Thoracic aorta (tissue), 2 donors: ENCODE measurements around the gene ACOT13. TPM values are rescaled to one million over a fixed set of nuclear protein-coding genes. Genes with fewer than 3 reads are reported as not detected.
"Not testable (repeated sequence)": the region's sequence is repeated elsewhere in the genome, so short reads cannot be mapped to it uniquely, and the experiment has no call there.

Experiments used
- ATAC-seq: fragments of 150-250 bp; one replicate; pipeline ENCODE4 v1.8.0; 2017; ENCODE audit warnings: low read depth; ENCODE audit not compliant: insufficient number of reproducible peaks, low FRiP score
- DNase-seq: peaks from one replicate; pipeline ENCODE4 v3.0.0-alpha.2; 2020; ENCODE audit warnings: low spot score
- H3K27ac ChIP-seq, 2 donors: fragments of 200-600 bp; sonication (generic); 1 replicate in 1 of 2; 2 replicates in 1 of 2; pipeline ENCODE4 v1.5.1; 2016; ENCODE audit warnings: mild to moderate bottlenecking in 2 of 2, moderate library complexity in 2 of 2
- H3K27me3 ChIP-seq: fragments of 200-600 bp; sonication (generic); replicated peaks from 2 replicates; pipeline ENCODE4 v1.6.0; 2016; ENCODE audit warnings: mild to moderate bottlenecking; ENCODE audit not compliant: insufficient read depth
- H3K36me3 ChIP-seq: fragments of 200-600 bp; sonication (generic); one replicate; pipeline ENCODE4 v1.5.1; 2016
- H3K4me1 ChIP-seq, 2 donors: fragments of 200-600 bp; sonication (generic); 1 replicate in 1 of 2; 2 replicates in 1 of 2; pipeline versions ENCODE4 v1.5.1 to v1.6.0; 2016; ENCODE audit warnings: low read depth in 2 of 2, mild to moderate bottlenecking in 1 of 2; ENCODE audit not compliant: control insufficient read depth in 1 of 2
- H3K4me3 ChIP-seq: fragments of 200-600 bp; sonication (generic); 2 replicates; pipeline ENCODE4 v1.5.1; 2016; ENCODE audit warnings: mild to moderate bottlenecking
- H3K9me3 ChIP-seq: fragments of 200-600 bp; sonication (generic); 2 replicates; pipeline ENCODE4 v1.5.1; 2016
- total RNA-seq, 2 donors: library from RNA; depleted of rRNA; stranded (reverse); fragments of >200 nt; gene quantifications; one replicate each; pipeline versions ENCODE4 v1.1.0 to v1.2.3, GENCODE V29; 2016
- TF ChIP-seq, protein P1 (sequence below): fragments of 200-600 bp; sonication (generic); IDR thresholded peaks from one replicate; pipeline ENCODE4 v1.5.1; 2019; ENCODE audit warnings: antibody characterized with exemption

Gene ACOT13
- total RNA-seq, 2 donors from 2014 or later = 2.5 to 5.8 TPM

DNA sequence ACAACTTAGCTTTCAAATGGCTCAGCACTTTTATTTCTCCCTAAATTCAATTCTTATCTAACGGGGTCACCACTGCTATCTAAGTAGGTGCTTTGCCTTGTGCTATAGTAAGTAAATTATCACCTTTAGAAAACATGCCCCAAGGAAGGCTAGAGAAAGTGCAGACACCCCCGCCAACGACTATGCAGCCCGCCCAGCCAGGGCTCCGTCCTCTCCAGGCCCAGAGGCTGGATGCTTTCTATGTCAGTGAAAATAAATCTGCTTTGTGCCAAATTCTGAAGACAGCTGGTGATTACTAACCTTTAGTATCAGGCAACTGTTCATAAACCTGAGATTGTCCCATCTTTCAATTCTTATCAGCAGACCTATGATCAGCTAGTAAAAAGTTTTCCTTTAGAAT lies 35.2 kb upstream of the ACOT13 start:
- H3K9me3 ChIP-seq = no peaks in the 10 kb centered on the region
- no peaks in the 10 kb centered on the region for H3K27me3 ChIP-seq
- H3K4me1 ChIP-seq = no peaks in the 10 kb centered on the region
- H3K27ac ChIP-seq = no peak overlapping the region
- no peaks in the 10 kb centered on the region for H3K36me3 ChIP-seq
- ATAC-seq = no peak
- no peak overlapping the region for H3K4me3 ChIP-seq
- TF ChIP-seq, protein P1, sequence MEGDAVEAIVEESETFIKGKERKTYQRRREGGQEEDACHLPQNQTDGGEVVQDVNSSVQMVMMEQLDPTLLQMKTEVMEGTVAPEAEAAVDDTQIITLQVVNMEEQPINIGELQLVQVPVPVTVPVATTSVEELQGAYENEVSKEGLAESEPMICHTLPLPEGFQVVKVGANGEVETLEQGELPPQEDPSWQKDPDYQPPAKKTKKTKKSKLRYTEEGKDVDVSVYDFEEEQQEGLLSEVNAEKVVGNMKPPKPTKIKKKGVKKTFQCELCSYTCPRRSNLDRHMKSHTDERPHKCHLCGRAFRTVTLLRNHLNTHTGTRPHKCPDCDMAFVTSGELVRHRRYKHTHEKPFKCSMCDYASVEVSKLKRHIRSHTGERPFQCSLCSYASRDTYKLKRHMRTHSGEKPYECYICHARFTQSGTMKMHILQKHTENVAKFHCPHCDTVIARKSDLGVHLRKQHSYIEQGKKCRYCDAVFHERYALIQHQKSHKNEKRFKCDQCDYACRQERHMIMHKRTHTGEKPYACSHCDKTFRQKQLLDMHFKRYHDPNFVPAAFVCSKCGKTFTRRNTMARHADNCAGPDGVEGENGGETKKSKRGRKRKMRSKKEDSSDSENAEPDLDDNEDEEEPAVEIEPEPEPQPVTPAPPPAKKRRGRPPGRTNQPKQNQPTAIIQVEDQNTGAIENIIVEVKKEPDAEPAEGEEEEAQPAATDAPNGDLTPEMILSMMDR = no peak
- no peak for DNase-seq

DNA sequence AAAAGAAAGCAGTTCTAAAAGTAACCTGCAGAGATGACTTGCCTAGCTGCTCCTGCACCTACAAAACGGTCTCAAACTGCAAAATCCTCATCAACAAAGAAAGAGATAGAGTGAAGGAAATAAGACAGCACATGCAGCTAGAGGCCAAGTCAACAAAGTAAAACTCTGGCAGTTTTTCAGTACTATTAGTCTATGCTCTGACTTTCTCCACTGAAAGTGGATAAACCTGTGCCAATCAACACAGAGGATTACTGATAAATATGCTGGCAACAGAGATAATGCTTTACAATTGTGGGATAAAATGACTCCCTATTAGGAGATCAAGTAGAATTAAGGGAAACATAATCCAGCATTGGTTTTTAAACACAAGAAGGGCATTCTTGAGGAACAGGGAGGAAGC lies 34.3 kb upstream of the ACOT13 start:
- Histone ChIP-seq H3K27ac (no peak overlapping the region), H3K4me3 (no peak overlapping the region), H3K9me3 (no peaks in the 10 kb centered on the region), H3K27me3 (no peaks in the 10 kb centered on the region), H3K36me3 (no peaks in the 10 kb centered on the region), H3K4me1 (no peaks in the 10 kb centered on the region)
- ATAC-seq (no peak), DNase-seq (no peak)
- TF ChIP-seq, protein P1 = no peak

DNA sequence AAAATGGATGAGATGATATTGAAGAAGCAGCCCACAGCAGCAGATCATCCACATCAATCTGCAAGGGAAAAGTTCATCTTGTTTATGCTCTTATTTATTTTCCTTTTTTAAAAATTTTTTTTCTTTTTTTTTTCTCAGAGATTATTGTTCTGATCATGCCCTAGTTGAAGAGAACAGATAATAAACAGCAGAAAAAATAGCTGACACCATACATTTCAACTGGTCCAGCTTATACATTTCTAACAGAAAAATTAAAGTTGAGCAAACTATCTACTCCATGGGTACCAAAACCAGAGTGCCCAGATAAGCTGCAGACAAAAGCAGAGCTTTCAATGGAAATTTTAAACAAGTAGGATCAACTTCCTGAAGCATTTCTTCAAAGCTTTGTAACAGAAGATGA lies 30.2 kb upstream of the ACOT13 start:
- ATAC-seq = no peak

DNA sequence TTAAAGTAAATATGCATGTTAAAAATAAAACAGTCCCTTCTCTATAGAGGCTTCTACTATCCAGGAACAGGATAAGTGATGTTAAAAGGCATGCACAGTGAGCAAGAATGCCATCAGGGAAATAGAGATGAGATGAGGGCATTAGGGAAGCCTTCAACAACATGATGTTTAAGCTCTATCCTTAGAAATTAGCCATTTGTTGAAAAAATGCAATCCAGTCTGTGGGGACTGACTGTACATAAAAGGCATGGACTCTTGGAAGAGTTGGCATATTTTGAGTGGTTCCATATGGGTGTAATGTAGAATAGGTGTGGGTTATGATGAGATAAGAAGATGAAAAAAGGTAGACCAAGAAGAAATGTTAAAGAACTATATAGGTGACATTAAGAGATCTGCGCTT lies 26.7 kb upstream of the ACOT13 start:
- Histone ChIP-seq H3K27ac (no peak overlapping the region), H3K27me3 (no peaks in the 10 kb centered on the region), H3K36me3 (no peaks in the 10 kb centered on the region), H3K4me3 (no peak overlapping the region), H3K9me3 (no peaks in the 10 kb centered on the region), H3K4me1 (peaks cover 0 to under 1% of the 10 kb centered on the region in 2 donors)
- TF ChIP-seq, protein P1 = no peak
- DNase-seq (no peak), ATAC-seq (no peak)

More for the DNA sequence above, 30.2 kb upstream of the ACOT13 start:
- Histone ChIP-seq H3K27ac (no peak overlapping the region), H3K4me1 (no peaks in the 10 kb centered on the region), H3K4me3 (no peak overlapping the region), H3K27me3 (no peaks in the 10 kb centered on the region), H3K36me3 (no peaks in the 10 kb centered on the region), H3K9me3 (no peaks in the 10 kb centered on the region)
- TF ChIP-seq, protein P1 = no peak
- no peak for DNase-seq

DNA sequence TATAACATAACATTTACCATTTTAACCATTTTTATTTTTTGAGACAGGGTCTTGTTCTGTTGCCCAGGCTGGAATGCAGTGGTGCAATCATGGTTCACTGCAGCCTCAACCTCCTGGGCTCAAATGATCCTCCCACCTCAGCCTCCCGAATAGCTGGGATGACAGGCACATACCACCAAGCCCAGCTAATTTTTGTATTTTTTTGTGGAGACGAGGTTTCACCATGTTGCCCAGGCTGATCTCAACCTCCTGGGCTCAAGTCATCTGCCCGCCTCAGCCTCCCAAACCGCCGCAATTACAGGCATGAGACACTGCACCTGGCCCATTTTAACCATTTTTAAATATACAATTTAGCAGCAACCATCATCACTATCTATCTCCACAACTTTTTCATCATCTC lies 26.2 kb upstream of the ACOT13 start:
- not testable (repeated sequence) for H3K4me1 ChIP-seq, H3K4me3 ChIP-seq, DNase-seq, H3K36me3 ChIP-seq, H3K27ac ChIP-seq, ATAC-seq, H3K27me3 ChIP-seq, H3K9me3 ChIP-seq

DNA sequence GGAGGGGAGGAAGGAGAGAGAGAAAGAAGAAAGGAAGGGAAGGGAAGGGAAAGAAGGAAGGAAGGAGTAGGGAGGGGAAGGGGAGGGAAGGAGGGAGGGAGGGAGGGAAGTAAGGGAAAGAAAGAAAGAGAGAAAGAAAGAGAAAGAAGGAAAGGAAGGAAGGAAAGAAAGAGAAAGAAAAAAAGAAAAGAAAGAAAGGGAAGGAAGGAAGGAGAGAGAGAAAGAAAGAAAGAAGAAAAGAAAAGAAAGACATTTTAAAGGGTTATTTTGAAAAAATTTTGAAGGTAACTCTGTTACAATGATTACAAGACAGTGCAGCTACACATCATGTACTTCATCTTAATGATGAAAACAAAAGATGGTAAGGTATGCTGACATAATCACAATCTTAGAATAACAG lies 24.8 kb upstream of the ACOT13 start:
- DNase-seq (no peak), ATAC-seq (no peak)
- no peaks in the 10 kb centered on the region for H3K9me3 ChIP-seq
- H3K36me3 ChIP-seq = no peaks in the 10 kb centered on the region
- H3K4me1 ChIP-seq = peaks cover 0 to 6% of the 10 kb centered on the region in 2 donors
- TF ChIP-seq, protein P1 = no peak
- no peaks in the 10 kb centered on the region for H3K27me3 ChIP-seq
- H3K27ac ChIP-seq = no peak overlapping the region
- H3K4me3 ChIP-seq = no peak overlapping the region
